CD4-positive, alpha-beta T cell treated with Interleukin-12 subunit alpha and Interleukin-12 subunit beta, for 1 hour (primary cell): ENCODE measurements around the gene NSF.
"Not testable (repeated sequence)": the region's sequence is repeated elsewhere in the genome, so short reads cannot be mapped to it uniquely, and the experiment has no call there.

Experiments used
- DNase-seq: peaks from one replicate; pipeline ENCODE4 v3.0.0-alpha.2; 2020

The NSF gene

GRCh38 chr17:46590157-46591146, at the start of gene NSF:
TSS of gene NSF (plus strand) at chr17:46590669. CDS start at chr17:46590776, 107 bp downstream.
- DNase-seq: not testable (repeated sequence)

- not testable (repeated sequence) for DNase-seq
Observed at GRCh38 chr17:46548607-46549006, 41.9 kb upstream of the NSF start.

GRCh38 chr17:46559155-46559554, 31.3 kb upstream of the NSF start:
- DNase-seq: not testable (repeated sequence)

- not testable (repeated sequence) for DNase-seq
Observed at GRCh38 chr17:46560048-46560447, 30.4 kb upstream of the NSF start.

- DNase-seq: not testable (repeated sequence)
Observed at GRCh38 chr17:46566284-46566683, 24.2 kb upstream of the NSF start.

- DNase-seq: not testable (repeated sequence)
Observed at GRCh38 chr17:46566980-46567379, 23.5 kb upstream of the NSF start.

GRCh38 chr17:46571796-46572195, 18.7 kb upstream of the NSF start:
- not testable (repeated sequence) for DNase-seq

- peak; percentile 94 for DNase-seq
Observed at GRCh38 chr17:46579083-46580075, 11.1 kb upstream of the NSF start, which contains the start of gene ARL17A. TSS of gene ARL17A (minus strand) at chr17:46579691. CDS start at chr17:46576322, 3,369 bp downstream.

GRCh38 chr17:46580082-46580481, 10.4 kb upstream of the NSF start:
- not testable (repeated sequence) for DNase-seq

- not testable (repeated sequence) for DNase-seq
Observed at GRCh38 chr17:46585444-46585843, 5.0 kb upstream of the NSF start.

GRCh38 chr17:46591332-46591731, 863 bp downstream of the NSF start:
- DNase-seq: not testable (repeated sequence)

GRCh38 chr17:46598344-46598931, 8.0 kb downstream of the NSF start:
- not testable (repeated sequence) for DNase-seq

- not testable (repeated sequence) for DNase-seq
Observed at GRCh38 chr17:46600767-46601166, 10.3 kb downstream of the NSF start.

GRCh38 chr17:46603125-46603524, 12.7 kb downstream of the NSF start:
- DNase-seq: not testable (repeated sequence)

GRCh38 chr17:46611304-46611703, 20.8 kb downstream of the NSF start:
- not testable (repeated sequence) for DNase-seq

- DNase-seq: not testable (repeated sequence)
Observed at GRCh38 chr17:46613876-46614275, 23.4 kb downstream of the NSF start.

GRCh38 chr17:46617121-46617520, 26.7 kb downstream of the NSF start:
- not testable (repeated sequence) for DNase-seq

- DNase-seq: not testable (repeated sequence)
Observed at GRCh38 chr17:46618975-46619374, 28.5 kb downstream of the NSF start.

GRCh38 chr17:46623790-46624189, 33.3 kb downstream of the NSF start:
- DNase-seq: not testable (repeated sequence)

- DNase-seq: not testable (repeated sequence)
Observed at GRCh38 chr17:46624726-46625125, 34.3 kb downstream of the NSF start.

GRCh38 chr17:46627452-46627851, 37.0 kb downstream of the NSF start:
- DNase-seq: not testable (repeated sequence)

GRCh38 chr17:46628753-46629436, 38.4 kb downstream of the NSF start:
- DNase-seq: not testable (repeated sequence)
